Aorta (tissue), 5 donors: Measurements from ENCODE around the gene LEKR1. TPM values are rescaled to one million over a fixed set of nuclear protein-coding genes. Genes with fewer than 3 reads are reported as not detected.

Source experiments
- ATAC-seq: fragments of 200-7000 bp; cut with Tn5 transposase; one replicate; pipeline ENCODE4 v1.9.1; 2022; ENCODE audit warnings: moderate library complexity; ENCODE audit not compliant: low FRiP score
- DNase-seq, 2 donors: peaks; one replicate each; pipeline ENCODE4 v3.0.0-alpha.2; 2020
- H3K27ac ChIP-seq, 2 donors: one replicate each; pipeline ENCODE4 v1.5.1; 2013; ENCODE audit warnings: low read length in 2 of 2, mild to moderate bottlenecking in 2 of 2, moderate library complexity in 2 of 2, control low read depth in 1 of 2, inconsistent platforms in 1 of 2, low read depth in 1 of 2
- H3K27me3 ChIP-seq, 2 donors: one replicate each; pipeline ENCODE4 v1.6.1; 2013; ENCODE audit warnings: control low read depth in 1 of 2, low read length in 1 of 2, mild to moderate bottlenecking in 1 of 2, moderate library complexity in 1 of 2; ENCODE audit not compliant: insufficient read depth in 2 of 2, control insufficient read depth in 1 of 2
- H3K36me3 ChIP-seq, 2 donors: one replicate each; pipeline ENCODE4 v1.6.1; 2013; ENCODE audit warnings: control low read depth in 1 of 2, low read length in 1 of 2, mild to moderate bottlenecking in 1 of 2; ENCODE audit not compliant: insufficient read depth in 2 of 2, control insufficient read depth in 1 of 2
- H3K4me1 ChIP-seq, 2 donors: one replicate each; pipeline ENCODE4 v1.6.1; 2013; ENCODE audit warnings: low read length in 2 of 2, control low read depth in 1 of 2, mild to moderate bottlenecking in 1 of 2, moderate library complexity in 1 of 2; ENCODE audit not compliant: insufficient read depth in 2 of 2, control insufficient read depth in 1 of 2
- H3K4me3 ChIP-seq, 2 donors: one replicate each; pipeline ENCODE4 v1.5.1; 2013; ENCODE audit warnings: low read length in 2 of 2, control low read depth in 1 of 2, mild to moderate bottlenecking in 1 of 2
- H3K9me3 ChIP-seq: one replicate; pipeline ENCODE4 v1.6.1; 2013; ENCODE audit warnings: mild to moderate bottlenecking, low read length; ENCODE audit not compliant: control insufficient read depth
- WGBS, 2 donors: extraction: QIAGEN DNeasy Blood & Tissue Kit; methylation state at CpG; one replicate each; pipeline ENCODE4 v1.1.7; 2013; 5-methylcytosine and 5-hydroxymethylcytosine counted together
- intact Hi-C, 2 donors: fragments of 100-400 bp; cut with DNase I; formaldehyde crosslinking; loops; one replicate each; pipeline versions ENCODE4 v1.14.2 to v1.15.0; 2022
- polyA plus RNA-seq, 2 donors: library from polyadenylated mRNA; stranded (reverse); fragments of 200-250 nt; gene quantifications; one replicate each; pipeline ENCODE4 v1.2.3, GENCODE V29; 2013
- total RNA-seq, 2 donors: library from RNA; stranded (reverse); fragmentation: NEBNext Ultra II Directional; extraction: Animal tissue kit (Norgen Biotek cat#: 25700); gene quantifications; one replicate each; pipeline ENCODE4 v1.2.1, GENCODE V29; 2021
- donor health status: healthy with polysubstance abuse.
- donor health status: Bipolar disorder and iron deficiency.
- donor health status: DM: no; HTN: no; CAD: no.
- donor health status: DM: no; HTN: no; CAD: no.
- donor health status: DM: yes; HTN: yes; CAD: no.

Gene LEKR1
- total and polyA plus RNA-seq, 4 donors = 0.30 to 1.3 TPM; not detected in 2

GRCh38 chr3:157081626-157082210 lies 255.6 kb downstream of the LEKR1 start:
- Histone ChIP-seq H3K4me3 (no peak overlapping the region), H3K36me3 (no peaks in the 10 kb centered on the region), H3K9me3 (no peaks in the 10 kb centered on the region), H3K4me1 (peaks cover 0 to under 1% of the 10 kb centered on the region in 2 donors), H3K27me3 (no peaks in the 10 kb centered on the region), H3K27ac (no peak overlapping the region)
- intact Hi-C loops = loop anchor here (2.0 to 10.0 kb wide), 8 partner anchors 407 to 1227 kb away; partner anchors contain the start of genes SLC33A1 (in 1 of the 2) and TIPARP (in 1 of the 2)
- 10 to 11% methylated on average over 15 of the region's 15 CpGs for WGBS, 2 donors
- ATAC-seq (peak; percentile 94), DNase-seq (peak; percentile 94 to 98)

GRCh38 chr3:157082305-157082982 lies 256.3 kb downstream of the LEKR1 start:
- H3K4me3 ChIP-seq = no peak overlapping the region
- no peak overlapping the region for H3K27ac ChIP-seq
- no peaks in the 10 kb centered on the region for H3K9me3 ChIP-seq
- H3K4me1 ChIP-seq = peaks cover 0 to 7% of the 10 kb centered on the region in 2 donors
- ATAC-seq (no peak), DNase-seq (no peak)
- intact Hi-C loops = loop anchor here (5.0 to 10.0 kb wide), 7 partner anchors 530 to 1228 kb away; partner anchors contain the start of gene SLC33A1 (in 1 of the 2)
- H3K27me3 ChIP-seq = no peaks in the 10 kb centered on the region
- no peaks in the 10 kb centered on the region for H3K36me3 ChIP-seq
- WGBS, 2 donors = 79 to 90% methylated on average over 11 of the region's 11 CpGs

GRCh38 chr3:157083824-157084223 lies 257.7 kb downstream of the LEKR1 start:
- no peak for DNase-seq
- H3K4me1 ChIP-seq = peaks cover 2 to 7% of the 10 kb centered on the region in 2 donors
- no peak overlapping the region for H3K27ac ChIP-seq

GRCh38 chr3:157086060-157086750 lies 260.1 kb downstream of the LEKR1 start:
- Histone ChIP-seq H3K4me1 (peaks cover 5 to 11% of the 10 kb centered on the region in 2 donors), H3K27ac (peak overlapping the region in 1 of 2 donors; percentile 89), H3K27me3 (no peaks in the 10 kb centered on the region), H3K4me3 (no peak overlapping the region), H3K36me3 (no peaks in the 10 kb centered on the region), H3K9me3 (no peaks in the 10 kb centered on the region)
- intact Hi-C loops = loop anchor here (5.0 to 10.0 kb wide), 6 partner anchors 46 to 1231 kb away; partner anchors contain the start of genes SLC33A1 (in 1 of the 2) and TIPARP (in 1 of the 2)
- 21 to 23% methylated on average over 6 of the region's 6 CpGs for WGBS, 2 donors
- no peak for ATAC-seq
- peak in 1 of 2 donors; percentile 79 for DNase-seq

More at GRCh38 chr3:157083824-157084223, 257.7 kb downstream of the LEKR1 start:
- Histone ChIP-seq H3K36me3 (no peaks in the 10 kb centered on the region), H3K27me3 (no peaks in the 10 kb centered on the region), H3K9me3 (no peaks in the 10 kb centered on the region), H3K4me3 (no peak overlapping the region)
- ATAC-seq = no peak
- WGBS, 2 donors = 96 to 97% methylated on average over 1 of the region's 1 CpG
- intact Hi-C loops = loop anchor here (5.0 to 10.0 kb wide), 7 partner anchors 532 to 1229 kb away; partner anchors contain the start of gene SLC33A1 (in 1 of the 2)

DNA sequence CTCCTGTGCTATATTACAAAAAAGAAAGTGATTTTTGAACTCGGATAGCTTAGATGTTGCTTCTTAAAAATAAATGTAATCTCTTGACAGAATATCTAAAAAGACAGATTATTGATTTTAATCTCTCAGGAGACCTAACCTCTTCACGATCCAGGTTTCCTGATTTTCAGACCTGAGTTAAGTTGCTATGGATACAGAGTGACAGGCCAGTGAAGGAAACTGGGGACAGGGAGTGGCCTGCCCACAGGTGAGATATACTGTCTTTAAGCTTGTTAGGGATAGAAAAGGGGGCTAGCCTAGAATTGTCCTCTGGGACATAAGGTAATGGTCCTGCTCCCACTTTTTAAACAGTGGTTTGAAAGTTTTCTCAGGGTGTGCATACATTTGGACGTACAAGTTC lies 260.6 kb downstream of the LEKR1 start:
- Histone ChIP-seq H3K4me1 (peaks cover 5 to 11% of the 10 kb centered on the region in 2 donors), H3K27me3 (no peaks in the 10 kb centered on the region), H3K27ac (peak overlapping the region in 1 of 2 donors; percentile 74), H3K4me3 (no peak overlapping the region), H3K9me3 (no peaks in the 10 kb centered on the region), H3K36me3 (no peaks in the 10 kb centered on the region)
- intact Hi-C loops = loop anchor here (5.0 to 10.0 kb wide), 6 partner anchors 46 to 1232 kb away; partner anchors contain the start of genes SLC33A1 (in 1 of the 2) and TIPARP (in 1 of the 2)
- ATAC-seq (no peak), DNase-seq (no peak)
- 31 to 35% methylated on average over 3 of the region's 3 CpGs for WGBS, 2 donors

DNA sequence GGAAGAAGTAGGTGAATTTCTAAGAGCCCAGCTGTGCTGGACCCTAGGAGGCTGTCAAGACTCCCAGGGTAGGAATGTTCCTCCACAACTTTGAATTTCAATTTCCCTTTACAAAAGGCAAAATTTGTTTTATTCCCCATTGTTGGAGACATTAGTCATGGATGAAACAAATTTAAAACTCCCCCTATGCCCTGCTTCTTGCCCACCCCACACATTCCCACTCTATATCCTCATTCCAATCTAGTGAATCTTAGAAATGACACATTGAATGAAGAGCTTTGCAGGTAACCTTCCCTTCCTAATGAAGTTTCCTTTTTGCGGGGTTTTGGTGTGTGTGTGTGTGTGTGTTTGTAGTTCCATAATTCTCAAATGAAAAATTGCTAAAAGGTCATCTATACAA lies 261.2 kb downstream of the LEKR1 start:
- Histone ChIP-seq H3K27ac (peak overlapping the region; percentile 40 to 65), H3K4me1 (peaks cover 5 to 11% of the 10 kb centered on the region in 2 donors), H3K27me3 (no peaks in the 10 kb centered on the region), H3K9me3 (no peaks in the 10 kb centered on the region), H3K36me3 (no peaks in the 10 kb centered on the region), H3K4me3 (no peak overlapping the region)
- DNase-seq = no peak
- ATAC-seq = no peak
- 79 to 89% methylated on average over 1 of the region's 1 CpG for WGBS, 2 donors
- intact Hi-C loops = loop anchor here (5.0 to 10.0 kb wide), 6 partner anchors 45 to 1233 kb away; partner anchors contain the start of genes SLC33A1 (in 1 of the 2) and TIPARP (in 1 of the 2)

DNA sequence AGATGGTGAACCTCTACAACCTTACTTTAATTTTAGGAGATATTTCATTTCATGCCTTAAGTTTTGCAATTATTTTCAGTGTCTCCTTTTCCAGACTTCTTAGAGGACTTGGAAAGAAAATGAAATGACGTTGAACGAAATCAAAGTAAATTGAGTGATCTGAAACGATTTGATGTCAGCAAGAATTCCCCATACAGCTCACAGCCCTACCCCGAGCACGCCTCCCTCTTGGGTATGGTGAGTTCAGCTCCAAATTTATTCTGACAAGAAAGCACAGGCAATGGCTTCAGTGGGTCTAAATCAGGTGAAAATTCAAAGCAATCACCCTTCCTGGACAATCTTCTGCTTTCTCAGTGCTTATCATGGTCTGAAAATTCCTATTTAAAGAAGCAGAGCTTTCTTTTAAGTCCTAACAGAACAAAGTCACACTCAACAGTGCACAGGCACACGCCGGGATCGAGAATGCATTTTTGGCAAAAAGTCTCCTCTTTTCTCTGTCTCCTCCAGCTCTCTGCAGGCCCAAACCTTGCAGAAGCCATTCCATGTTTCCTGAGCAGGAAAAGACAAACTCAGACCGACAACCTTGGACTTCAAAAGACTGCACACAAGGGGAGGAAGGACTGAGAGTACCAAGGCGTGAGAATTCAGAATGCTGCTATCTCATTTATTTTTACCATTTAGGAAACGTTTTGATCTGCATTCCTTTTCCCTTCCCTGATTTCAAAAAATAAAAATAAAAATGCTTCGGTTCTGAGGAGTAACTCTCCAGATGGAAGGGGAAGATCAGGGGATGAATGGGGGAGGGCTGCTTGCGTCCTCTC lies 261.8 kb downstream of the LEKR1 start:
- Histone ChIP-seq H3K4me1 (peaks cover 5 to 11% of the 10 kb centered on the region in 2 donors), H3K4me3 (peak overlapping the region; percentile 1 to 27), H3K27me3 (no peaks in the 10 kb centered on the region), H3K9me3 (no peaks in the 10 kb centered on the region), H3K27ac (peak overlapping the region; percentile 40 to 75), H3K36me3 (no peaks in the 10 kb centered on the region)
- intact Hi-C loops = loop anchor here (5.0 to 10.0 kb wide), 6 partner anchors 44 to 1233 kb away; partner anchors contain the start of genes SLC33A1 (in 1 of the 2) and TIPARP (in 1 of the 2)
- 6 to 9% methylated on average over 13 of the region's 13 CpGs for WGBS, 2 donors
- no peak for ATAC-seq
- no peak for DNase-seq
